Measurements from ENCODE around the gene DRG2.

The DRG2 gene

DNA sequence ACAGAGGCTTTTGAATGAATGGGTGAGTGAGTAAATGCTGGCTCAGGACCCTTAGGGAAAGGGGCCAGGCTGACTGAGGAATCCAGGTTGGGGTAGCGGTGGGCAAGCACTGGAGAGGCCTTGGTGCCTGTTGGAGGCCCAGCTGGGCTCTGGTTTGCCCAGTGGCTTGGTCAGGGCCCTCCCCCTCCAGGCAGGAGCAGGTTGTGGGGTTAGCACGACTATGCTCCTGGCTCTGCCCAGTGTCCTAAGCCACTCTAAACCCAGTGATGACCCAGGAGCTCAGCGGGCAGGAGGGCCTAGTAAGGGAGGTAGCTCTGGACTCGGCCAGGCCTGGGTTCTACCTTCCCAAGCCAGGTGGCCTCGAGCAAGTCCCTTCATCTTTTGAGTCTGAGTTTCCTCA is 28.3 kb downstream of the DRG2 start:
- no peak for DNase-seq (ENCODE audit: low read depth in 2 of 2)

DNA sequence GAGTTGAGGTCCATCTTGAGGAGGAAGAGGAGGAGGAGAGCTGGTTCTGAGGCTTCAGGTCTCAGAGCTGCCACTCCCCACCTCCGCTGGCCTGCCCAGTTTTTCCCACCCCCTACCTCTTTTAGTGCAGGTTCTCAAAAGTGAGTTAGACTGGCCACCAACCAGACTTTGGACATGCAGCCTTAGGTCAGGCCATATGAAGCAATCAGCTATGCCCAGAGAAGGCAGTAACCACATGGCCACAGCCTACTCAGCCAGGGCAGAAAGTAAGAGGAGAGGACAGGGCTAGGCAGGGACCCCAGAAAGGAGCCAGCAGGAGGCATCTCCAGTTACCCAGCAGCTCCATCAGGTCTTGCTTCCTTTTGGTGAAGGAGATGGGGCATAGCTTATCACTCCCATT is 29.8 kb downstream of the DRG2 start:
- no peak for DNase-seq (ENCODE audit: low read depth in 2 of 2)

DNA sequence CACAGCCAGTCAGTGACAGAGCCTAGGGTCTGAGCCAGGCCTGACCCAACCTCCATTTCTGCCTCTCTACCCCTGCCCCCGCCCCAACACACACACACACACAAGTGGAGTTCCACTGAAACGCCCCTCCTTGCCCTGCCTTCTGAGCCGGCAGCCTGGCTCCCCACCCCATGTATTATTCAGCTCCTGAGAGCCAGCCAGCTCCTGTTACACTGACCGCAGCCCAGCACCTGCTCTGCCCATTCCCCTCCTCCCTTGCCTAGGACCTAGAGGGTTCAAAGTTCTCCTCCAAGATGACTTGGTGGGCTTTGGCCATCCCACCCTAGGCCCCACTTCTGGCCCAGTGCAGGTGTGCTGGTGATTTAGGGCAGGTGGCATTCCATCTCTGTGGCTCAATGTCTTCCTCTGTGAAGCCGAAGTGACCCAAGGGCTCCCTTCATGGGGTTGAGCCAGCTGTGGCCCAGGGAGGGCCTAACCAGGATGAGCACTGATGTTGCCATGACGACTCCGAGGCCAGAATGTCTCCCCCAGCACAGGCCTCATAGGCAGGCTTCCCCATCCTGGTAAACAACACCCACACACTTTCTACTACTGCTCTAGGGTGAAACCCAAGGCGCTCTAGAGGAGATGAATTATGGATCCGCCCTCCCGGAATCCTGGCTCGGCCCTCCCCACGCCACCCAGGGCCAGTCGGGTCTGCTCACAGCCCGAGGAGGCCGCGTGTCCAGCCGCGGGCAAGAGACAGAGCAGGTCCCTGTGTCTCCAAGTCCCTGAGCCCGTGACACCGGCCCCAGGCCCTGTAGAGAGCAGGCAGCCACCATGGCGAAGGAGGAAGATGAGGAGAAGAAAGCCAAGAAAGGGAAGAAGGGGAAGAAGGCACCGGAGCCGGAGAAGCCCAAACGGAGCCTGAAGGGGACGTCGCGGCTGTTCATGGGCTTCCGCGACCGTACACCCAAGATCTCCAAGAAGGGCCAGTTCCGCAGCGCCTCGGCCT is 30.5 kb downstream of the DRG2 start:
- no peak for DNase-seq (ENCODE audit: low read depth in 2 of 2)

DNA sequence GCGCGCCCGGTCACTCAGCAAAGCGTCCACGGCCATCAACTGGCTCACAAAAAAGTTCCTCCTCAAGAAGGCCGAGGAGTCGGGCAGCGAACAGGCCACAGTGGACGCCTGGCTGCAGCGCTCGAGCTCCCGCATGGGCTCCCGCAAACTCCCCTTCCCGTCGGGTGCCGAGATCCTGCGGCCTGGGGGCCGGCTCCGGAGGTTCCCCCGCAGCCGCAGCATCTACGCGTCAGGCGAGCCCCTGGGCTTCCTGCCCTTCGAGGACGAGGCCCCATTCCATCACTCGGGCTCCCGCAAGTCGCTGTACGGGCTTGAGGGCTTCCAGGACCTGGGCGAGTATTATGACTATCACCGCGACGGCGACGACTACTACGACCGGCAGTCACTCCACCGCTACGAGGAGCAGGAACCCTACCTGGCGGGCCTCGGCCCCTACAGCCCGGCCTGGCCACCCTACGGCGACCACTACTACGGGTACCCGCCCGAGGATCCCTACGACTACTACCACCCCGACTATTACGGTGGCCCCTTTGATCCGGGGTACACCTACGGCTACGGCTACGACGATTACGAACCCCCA is 31.5 kb downstream of the DRG2 start:
- no peak for DNase-seq (ENCODE audit: low read depth in 2 of 2)

DNA sequence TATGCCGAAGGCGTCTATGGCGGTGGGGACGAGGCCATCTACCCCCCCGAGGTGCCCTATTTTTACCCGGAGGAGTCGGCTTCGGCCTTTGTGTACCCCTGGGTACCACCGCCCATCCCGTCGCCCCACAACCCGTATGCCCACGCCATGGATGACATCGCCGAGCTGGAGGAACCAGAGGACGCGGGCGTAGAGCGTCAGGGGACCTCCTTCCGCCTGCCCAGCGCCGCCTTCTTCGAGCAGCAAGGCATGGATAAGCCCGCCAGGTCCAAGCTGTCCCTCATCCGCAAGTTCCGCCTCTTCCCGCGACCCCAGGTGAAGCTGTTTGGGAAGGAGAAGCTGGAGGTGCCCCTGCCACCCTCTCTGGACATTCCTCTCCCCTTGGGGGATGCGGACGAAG is 32.2 kb downstream of the DRG2 start:
- DNase-seq (ENCODE audit: low read depth in 2 of 2) = no peak

- DNase-seq (ENCODE audit: low read depth in 2 of 2) = no peak
Measured at GRCh38 chr17:18120461-18121017, 32.8 kb downstream of the DRG2 start.

DNA sequence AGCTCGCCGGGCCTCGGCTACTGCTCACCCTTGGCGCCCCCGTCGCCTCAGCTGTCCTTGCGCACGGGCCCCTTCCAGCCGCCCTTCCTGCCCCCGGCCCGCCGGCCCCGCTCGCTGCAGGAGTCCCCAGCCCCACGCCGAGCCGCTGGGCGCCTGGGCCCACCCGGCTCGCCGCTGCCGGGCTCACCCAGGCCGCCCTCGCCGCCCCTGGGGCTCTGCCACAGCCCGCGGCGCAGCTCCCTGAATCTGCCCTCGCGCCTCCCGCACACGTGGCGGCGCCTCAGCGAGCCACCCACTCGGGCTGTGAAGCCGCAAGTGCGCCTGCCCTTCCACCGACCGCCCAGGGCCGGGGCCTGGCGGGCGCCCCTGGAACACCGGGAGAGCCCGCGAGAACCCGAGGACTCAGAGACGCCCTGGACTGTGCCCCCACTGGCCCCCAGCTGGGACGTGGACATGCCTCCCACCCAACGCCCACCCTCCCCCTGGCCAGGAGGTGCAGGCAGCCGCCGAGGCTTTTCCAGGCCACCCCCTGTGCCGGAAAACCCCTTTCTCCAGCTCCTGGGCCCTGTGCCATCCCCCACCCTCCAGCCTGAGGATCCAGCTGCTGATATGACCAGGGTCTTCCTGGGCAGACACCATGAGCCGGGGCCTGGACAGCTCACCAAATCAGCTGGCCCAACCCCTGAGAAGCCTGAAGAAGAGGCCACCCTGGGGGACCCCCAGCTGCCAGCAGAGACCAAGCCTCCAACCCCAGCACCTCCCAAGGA is 33.6 kb downstream of the DRG2 start:
- DNase-seq (ENCODE audit: low read depth in 2 of 2) = no peak

DNA sequence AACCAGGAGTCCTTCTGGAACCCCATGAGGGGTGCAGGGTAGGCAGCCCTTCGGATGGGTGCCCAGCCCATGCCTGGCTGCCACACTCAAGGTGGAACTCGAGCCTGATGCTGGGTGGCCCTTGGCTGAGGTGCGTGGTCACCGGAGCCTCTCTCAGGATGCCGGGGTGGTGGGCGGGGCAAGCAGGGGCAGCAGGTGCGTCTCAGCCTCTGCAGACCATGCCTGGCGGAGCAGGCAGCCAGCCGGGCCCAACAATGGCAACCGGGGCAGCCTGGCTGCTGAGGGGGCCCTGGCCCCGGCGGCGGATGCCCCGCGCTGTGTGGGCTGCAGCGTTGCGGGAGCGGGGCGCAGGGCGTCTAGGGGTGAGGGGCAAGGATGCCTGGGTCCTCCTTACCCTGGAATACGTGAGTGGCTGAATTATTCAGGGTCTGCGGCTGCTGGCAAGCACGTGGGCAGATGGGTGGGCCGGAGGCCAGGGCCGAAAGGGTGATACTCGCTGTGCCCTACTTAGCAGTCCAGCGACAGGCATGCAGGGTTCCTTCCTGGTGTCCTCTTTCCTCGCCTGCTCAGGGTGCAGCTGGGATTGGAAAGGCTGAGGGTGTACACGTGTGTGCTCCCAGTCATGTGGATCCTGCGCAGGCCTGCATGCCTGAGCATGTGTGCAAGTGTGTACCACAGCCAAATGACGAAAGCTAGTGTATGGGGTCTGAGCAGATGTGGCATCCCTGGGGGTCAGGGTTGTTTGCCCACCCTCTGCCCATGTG is 35.4 kb downstream of the DRG2 start:
- DNase-seq (ENCODE audit: low read depth in 2 of 2) = no peak

DNA sequence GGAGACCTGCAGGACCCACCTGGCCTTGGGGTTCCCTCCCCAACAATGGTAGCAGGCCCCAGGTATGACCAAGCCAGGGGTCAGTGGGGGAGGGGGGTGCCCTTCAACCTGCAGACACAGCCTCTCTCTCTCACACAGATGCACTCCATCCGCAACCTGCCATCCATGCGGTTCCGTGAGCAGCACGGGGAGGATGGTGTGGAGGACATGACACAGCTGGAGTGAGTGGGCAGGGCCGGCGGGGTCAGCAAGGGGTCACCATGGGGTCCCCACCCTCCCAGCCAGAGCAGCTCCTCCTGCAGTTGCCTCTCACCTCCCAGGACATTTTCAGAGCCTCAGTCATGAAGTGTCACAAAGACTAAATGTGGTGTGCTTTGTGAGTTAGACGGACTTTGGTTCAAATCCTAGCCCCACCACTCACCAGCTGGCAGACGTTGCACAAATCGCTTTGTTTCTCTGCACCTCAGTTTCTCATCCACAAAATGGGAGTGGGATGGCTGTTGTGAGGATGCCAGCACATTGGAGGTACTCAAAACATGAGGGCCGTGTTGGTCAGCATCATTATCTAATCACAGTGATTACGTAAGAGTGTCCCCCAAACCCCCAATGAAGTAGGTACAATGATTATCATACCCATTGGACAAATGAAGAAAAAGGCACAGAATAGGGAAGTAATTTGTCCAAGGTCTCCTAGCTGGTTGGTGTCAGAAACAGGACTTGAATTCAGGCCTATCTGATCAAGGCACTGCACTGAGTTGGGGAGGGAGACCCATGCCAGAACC is 36.8 kb downstream of the DRG2 start:
- DNase-seq (ENCODE audit: low read depth in 2 of 2) = no peak

- DNase-seq (ENCODE audit: low read depth in 2 of 2) = no peak
Measured at GRCh38 chr17:18129041-18129502, 41.3 kb downstream of the DRG2 start.

- no peak for DNase-seq (ENCODE audit: low read depth in 2 of 2)
Measured at GRCh38 chr17:18132711-18133110, 45.0 kb downstream of the DRG2 start.

- DNase-seq (ENCODE audit: low read depth in 2 of 2) = no peak
Measured at GRCh38 chr17:18136357-18136756, 48.6 kb downstream of the DRG2 start.

- no peak for DNase-seq (ENCODE audit: low read depth in 2 of 2)
Measured at GRCh38 chr17:18138065-18138749, 50.5 kb downstream of the DRG2 start.

GRCh38 chr17:18139092-18139491 is 51.3 kb downstream of the DRG2 start:
- DNase-seq (ENCODE audit: low read depth in 2 of 2) = no peak

DNA sequence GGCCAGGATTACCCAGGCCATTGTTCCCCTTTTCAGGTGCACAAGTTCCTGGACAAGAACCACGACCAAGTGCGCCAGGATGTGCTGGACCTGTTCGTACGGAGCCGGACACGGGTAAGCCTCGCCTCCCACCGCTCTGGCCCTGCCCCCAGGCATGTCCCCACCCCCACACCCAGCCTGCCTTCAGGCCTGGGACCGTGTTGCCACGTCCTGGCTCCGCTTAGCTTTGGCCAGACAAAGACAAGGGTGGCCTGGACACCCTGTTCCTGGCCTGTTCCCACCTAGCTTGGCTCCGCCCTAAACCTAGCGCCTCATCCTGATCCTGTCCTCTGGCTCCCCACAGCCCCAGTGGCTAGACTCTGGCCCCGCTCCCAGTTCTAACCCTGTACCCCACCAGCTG is 51.8 kb downstream of the DRG2 start:
- DNase-seq (ENCODE audit: low read depth in 2 of 2) = no peak

- DNase-seq (ENCODE audit: low read depth in 2 of 2) = no peak
Measured at GRCh38 chr17:18139949-18140348, 52.2 kb downstream of the DRG2 start.

- DNase-seq (ENCODE audit: low read depth in 2 of 2) = no peak
Measured at GRCh38 chr17:18140648-18141047, 52.9 kb downstream of the DRG2 start.

DNA sequence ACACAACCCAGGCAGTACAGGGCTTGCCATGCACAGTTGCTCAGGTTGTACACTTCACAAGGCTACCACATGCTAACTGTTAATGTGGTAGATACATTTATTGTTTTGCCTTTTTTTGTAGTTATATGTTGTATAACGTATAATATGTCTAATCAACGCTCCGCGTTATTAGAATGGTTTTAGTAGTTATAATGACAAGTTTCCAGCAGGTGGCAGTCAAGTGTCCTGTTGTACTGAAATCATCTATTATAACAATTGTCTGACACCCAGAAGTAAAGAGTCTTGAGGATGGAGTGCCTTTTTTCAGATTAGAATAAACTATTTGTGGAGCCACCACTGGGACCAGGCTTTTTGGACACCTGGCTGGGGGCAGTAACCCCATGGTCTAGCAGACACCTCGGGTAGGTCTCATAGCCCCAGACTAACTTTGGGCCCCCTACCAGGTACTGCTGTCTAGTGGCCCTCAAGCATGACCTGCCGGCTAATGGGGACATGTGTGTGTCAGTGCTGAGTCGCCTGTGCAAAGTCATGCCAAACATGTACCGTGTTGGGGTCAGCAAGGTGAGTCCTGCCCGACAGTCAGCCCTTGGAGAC is 53.6 kb downstream of the DRG2 start:
- DNase-seq (ENCODE audit: low read depth in 2 of 2) = peak in 1 of 2 donors; percentile 39

DNA sequence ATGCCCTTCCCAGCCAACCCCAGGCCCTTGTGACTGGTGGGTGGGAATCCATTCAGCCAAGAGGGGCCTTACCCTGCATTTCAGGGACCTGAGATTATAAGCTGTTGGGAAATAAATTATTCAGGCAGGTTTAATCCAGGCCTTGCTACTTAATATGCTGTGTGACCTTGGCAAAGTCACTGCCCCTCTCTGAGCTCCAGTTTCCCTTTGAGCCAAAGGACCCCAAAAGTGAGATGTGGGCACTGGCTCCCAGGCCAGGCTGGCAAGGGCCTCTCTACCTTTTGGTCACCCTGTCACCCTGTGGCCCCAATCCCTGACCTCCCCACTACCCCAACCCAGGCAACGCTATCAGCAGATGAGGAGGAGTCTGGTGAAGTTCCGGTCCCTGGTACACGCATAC is 54.7 kb downstream of the DRG2 start:
- no peak for DNase-seq (ENCODE audit: low read depth in 2 of 2)
